Endothelial cell (in vitro differentiated cells): ENCODE measurements around the gene DENND4B. TPM values are rescaled to one million over a fixed set of nuclear protein-coding genes. Genes with fewer than 3 reads are reported as not detected.
"Not testable (repeated sequence)": the region's sequence is repeated elsewhere in the genome, so short reads cannot be mapped to it uniquely, and the experiment has no call there.

ENCODE experiments used
- DNase-seq: peaks from one replicate; pipeline ENCODE4 v3.0.0; 2021; ENCODE audit warnings: low spot score
- H3K27ac Mint-ChIP-seq: one replicate; pipeline ENCODE4 v1.8.0; 2021; ENCODE audit warnings: mixed read lengths, inconsistent platforms; ENCODE audit not compliant: unreplicated experiment
- H3K27me3 Mint-ChIP-seq: one replicate; pipeline ENCODE4 v1.8.0; 2021; ENCODE audit warnings: mild to moderate bottlenecking, moderate library complexity, mixed read lengths, inconsistent platforms; ENCODE audit not compliant: unreplicated experiment
- H3K36me3 Mint-ChIP-seq: one replicate; pipeline ENCODE4 v1.8.0; 2021; ENCODE audit warnings: mild to moderate bottlenecking, low read depth, mixed read lengths, inconsistent platforms; ENCODE audit not compliant: unreplicated experiment
- H3K4me1 Mint-ChIP-seq: one replicate; pipeline ENCODE4 v1.8.0; 2021; ENCODE audit warnings: mild to moderate bottlenecking, mixed read lengths, inconsistent platforms; ENCODE audit not compliant: unreplicated experiment
- H3K4me3 Mint-ChIP-seq: one replicate; pipeline ENCODE4 v1.8.0; 2021; ENCODE audit warnings: mild to moderate bottlenecking, mixed read lengths, inconsistent platforms; ENCODE audit not compliant: unreplicated experiment
- H3K9me3 Mint-ChIP-seq: one replicate; pipeline ENCODE4 v1.8.0; 2021; ENCODE audit warnings: mixed read lengths, inconsistent platforms; ENCODE audit not compliant: unreplicated experiment
- CTCF ChIP-seq: fragments of 200-600 bp; sonication (generic); IDR thresholded peaks from one replicate; pipeline ENCODE4 v1.5.0; 2021; ENCODE audit warnings: antibody characterized with exemption; ENCODE audit not compliant: unreplicated experiment
- total RNA-seq: library from RNA; stranded (reverse); fragmentation: NEBNext Ultra II Directional; extraction: Animal tissue kit (Norgen Biotek cat#: 25700); gene quantifications from one replicate; pipeline ENCODE4 v1.2.1, GENCODE V29; 2021; ENCODE audit not compliant: unreplicated experiment

The DENND4B gene
- total RNA-seq, 1 donor from 2014 or later: 53.1 TPM

- Mint-ChIP-seq H3K4me1 (peaks cover 15% of the 10 kb centered on the region), H3K36me3 (no peaks in the 10 kb centered on the region), H3K27ac (no peak overlapping the region), H3K27me3 (peaks cover 4% of the 10 kb centered on the region), H3K4me3 (no peak overlapping the region), H3K9me3 (no peaks in the 10 kb centered on the region)
- no peak for TF ChIP-seq CTCF
- no peak for DNase-seq
These were observed 30.2 kb downstream of the DENND4B start for GRCh38 chr1:153916297-153916696.

GRCh38 chr1:153912349-153912748 is 34.2 kb downstream of the DENND4B start:
- no peak for DNase-seq
- H3K27ac Mint-ChIP-seq: no peak overlapping the region
- no peak overlapping the region for H3K4me3 Mint-ChIP-seq

GRCh38 chr1:153910560-153910959 is 36.0 kb downstream of the DENND4B start:
- not testable (repeated sequence) for DNase-seq, H3K4me1 Mint-ChIP-seq, H3K36me3 Mint-ChIP-seq, H3K27me3 Mint-ChIP-seq, H3K4me3 Mint-ChIP-seq, H3K27ac Mint-ChIP-seq, H3K9me3 Mint-ChIP-seq

More at GRCh38 chr1:153912349-153912748, 34.2 kb downstream of the DENND4B start:
- H3K4me1 Mint-ChIP-seq: no peaks in the 10 kb centered on the region
- H3K36me3 Mint-ChIP-seq: peaks cover 1% of the 10 kb centered on the region
- H3K27me3 Mint-ChIP-seq: no peaks in the 10 kb centered on the region
- no peaks in the 10 kb centered on the region for H3K9me3 Mint-ChIP-seq
- no peak for TF ChIP-seq CTCF

- peaks cover 6% of the 10 kb centered on the region for H3K36me3 Mint-ChIP-seq
- DNase-seq: no peak
- no peaks in the 10 kb centered on the region for H3K4me1 Mint-ChIP-seq
- no peaks in the 10 kb centered on the region for H3K9me3 Mint-ChIP-seq
- H3K27ac Mint-ChIP-seq: no peak overlapping the region
- no peak overlapping the region for H3K4me3 Mint-ChIP-seq
- TF ChIP-seq CTCF: no peak
- peaks cover 2% of the 10 kb centered on the region for H3K27me3 Mint-ChIP-seq
These were observed 38.4 kb downstream of the DENND4B start for GRCh38 chr1:153908071-153908470.

- peaks cover 2% of the 10 kb centered on the region for H3K27me3 Mint-ChIP-seq
- peak overlapping the region; percentile 70 for H3K4me3 Mint-ChIP-seq
- no peak for DNase-seq
- H3K27ac Mint-ChIP-seq: peak overlapping the region; percentile 7
- no peaks in the 10 kb centered on the region for H3K9me3 Mint-ChIP-seq
- TF ChIP-seq CTCF: no peak
- H3K4me1 Mint-ChIP-seq: no peaks in the 10 kb centered on the region
- H3K36me3 Mint-ChIP-seq: peaks cover 6% of the 10 kb centered on the region
These were observed 39.4 kb downstream of the DENND4B start for GRCh38 chr1:153907134-153907533.

GRCh38 chr1:153906396-153906795 is 40.1 kb downstream of the DENND4B start:
- H3K9me3 Mint-ChIP-seq: no peaks in the 10 kb centered on the region
- H3K36me3 Mint-ChIP-seq: peaks cover 6% of the 10 kb centered on the region
- H3K27me3 Mint-ChIP-seq: peaks cover 2% of the 10 kb centered on the region
- DNase-seq: no peak
- no peak overlapping the region for H3K4me3 Mint-ChIP-seq
- no peaks in the 10 kb centered on the region for H3K4me1 Mint-ChIP-seq
- no peak overlapping the region for H3K27ac Mint-ChIP-seq
- no peak for TF ChIP-seq CTCF

- H3K27me3 Mint-ChIP-seq, H3K36me3 Mint-ChIP-seq, H3K4me3 Mint-ChIP-seq, H3K4me1 Mint-ChIP-seq, DNase-seq, H3K9me3 Mint-ChIP-seq, H3K27ac Mint-ChIP-seq: not testable (repeated sequence)
These were observed 40.6 kb downstream of the DENND4B start for GRCh38 chr1:153905908-153906307.
